SIG-M5 treated with dmso at 0.1 percent for 504 hours (cell line): ENCODE data around the gene TRIP10.
"Not testable (repeated sequence)": the region's sequence is repeated elsewhere in the genome, so short reads cannot be mapped to it uniquely, and the experiment has no call there.

ENCODE experiments used
- DNase-seq: peaks from one replicate; lab custom pipeline; 2025; ENCODE audit not compliant: unreplicated experiment; lab: John Stamatoyannopoulos, UW

Gene TRIP10

DNA sequence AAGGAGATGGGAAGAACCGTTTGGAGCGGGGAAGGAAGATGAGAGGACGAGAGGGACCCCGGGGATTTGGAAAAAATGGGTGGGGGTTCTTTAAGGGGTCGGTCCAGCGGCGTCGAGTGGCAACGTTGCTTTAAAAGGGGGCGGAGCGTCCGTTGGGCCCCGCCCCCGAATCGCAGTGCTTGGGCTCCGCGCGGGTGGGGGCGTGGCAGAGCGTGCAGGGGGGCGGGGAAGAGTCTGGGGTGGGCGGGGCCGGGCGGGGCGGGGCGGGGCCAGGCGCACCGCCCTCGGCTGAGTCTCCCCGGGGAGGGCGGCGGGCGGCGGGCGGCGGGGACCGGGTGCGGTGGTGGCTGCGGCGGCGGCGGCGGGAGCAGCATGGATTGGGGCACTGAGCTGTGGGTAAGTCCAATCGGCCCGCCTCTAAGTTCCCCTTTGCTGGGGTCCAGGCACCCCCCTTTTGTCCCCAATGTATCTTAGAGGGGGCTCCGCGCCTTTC is at the start of gene TRIP10:
Gene TRIP10 (plus strand): TSS at position 291 of the 493 bp plus-strand sequence. CDS start 82 bp downstream, at position 373.
- DNase-seq, result peak; percentile 40

- DNase-seq, result no peak
Observed at GRCh38 chr19:6690160-6690885, 49.2 kb upstream of the TRIP10 start.

DNA sequence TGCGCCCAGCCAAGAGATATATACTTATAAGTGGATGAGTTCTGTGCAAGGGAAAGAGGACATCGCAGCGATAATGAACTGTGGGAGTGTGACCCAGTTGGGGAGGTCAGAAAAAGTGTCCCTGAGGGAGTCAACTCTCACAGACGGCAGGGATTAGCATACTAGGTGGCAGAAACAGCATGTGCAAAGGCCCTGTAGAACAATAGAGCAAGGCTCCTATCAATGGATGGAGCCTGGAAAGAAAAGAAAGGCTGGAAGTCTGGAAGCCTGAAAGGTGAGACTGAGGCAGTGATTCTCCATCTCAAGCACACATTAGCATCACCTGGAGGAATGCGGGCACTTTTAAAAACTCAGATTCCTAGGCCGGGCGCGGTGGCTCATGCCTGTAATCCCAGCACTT is 48.1 kb upstream of the TRIP10 start:
- DNase-seq, result no peak

DNA sequence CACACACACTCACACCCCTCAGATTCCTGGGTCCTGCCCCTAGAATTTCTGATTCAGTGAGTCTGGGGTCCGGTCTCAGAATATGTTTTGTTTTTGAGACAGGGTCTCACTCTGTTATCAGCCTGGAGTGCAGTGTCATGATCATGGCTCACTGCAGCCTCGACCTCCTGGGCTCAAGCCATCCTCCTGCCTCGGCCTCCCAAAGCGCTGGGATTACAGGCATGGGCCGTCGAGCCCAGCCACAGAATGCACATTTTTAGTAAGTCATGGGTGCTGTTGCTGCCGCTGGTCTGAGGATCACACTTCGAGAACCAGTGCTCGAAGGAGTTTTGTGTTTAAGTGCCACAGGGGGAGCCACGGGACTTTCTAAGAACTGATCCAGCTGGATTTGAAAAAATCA is 47.5 kb upstream of the TRIP10 start:
- no peak for DNase-seq

DNA sequence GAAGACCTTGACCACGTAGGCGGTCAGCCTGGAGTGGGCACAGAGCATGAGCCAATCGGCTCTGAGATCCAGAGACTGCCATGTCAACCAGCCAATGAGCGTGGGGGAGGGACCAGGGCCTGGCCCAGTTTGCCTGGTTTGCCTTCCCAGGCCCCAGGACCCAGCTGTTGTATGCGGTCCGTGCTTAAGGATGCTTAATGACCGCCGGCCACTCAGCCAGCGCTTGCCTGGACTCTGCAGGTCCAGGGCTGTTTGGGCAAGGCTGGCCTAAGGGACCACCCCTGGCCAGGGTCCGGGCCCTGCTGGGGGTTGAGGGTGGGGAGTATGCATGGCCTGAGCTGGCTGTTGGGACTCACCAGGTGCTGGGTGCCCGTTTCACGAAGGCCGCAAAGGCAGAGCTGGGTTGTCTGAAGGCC is 46.4 kb upstream of the TRIP10 start:
- no peak for DNase-seq

DNA sequence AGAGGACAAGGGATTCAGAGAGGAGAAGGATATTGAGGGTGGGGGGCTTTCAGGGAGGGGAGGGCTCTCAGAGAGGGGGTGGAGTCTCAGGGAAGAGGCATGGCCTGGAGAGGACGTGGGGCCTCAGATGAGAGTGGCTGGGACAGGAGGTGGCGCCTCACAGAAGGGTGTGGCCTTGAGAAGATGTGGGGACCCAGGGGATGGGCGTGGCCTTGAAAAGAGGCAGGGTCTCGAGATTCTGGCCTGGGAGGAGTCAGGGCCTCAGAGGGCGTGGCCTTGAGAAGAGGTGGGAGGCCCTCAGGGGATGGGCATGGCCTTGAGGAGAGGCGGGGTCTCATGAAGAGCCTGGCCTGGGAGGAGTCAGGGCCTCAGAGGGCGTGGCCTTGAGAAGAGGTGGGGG is 45.8 kb upstream of the TRIP10 start:
- no peak for DNase-seq

GRCh38 chr19:6694147-6694815 is 45.2 kb upstream of the TRIP10 start:
- DNase-seq, result no peak

DNA sequence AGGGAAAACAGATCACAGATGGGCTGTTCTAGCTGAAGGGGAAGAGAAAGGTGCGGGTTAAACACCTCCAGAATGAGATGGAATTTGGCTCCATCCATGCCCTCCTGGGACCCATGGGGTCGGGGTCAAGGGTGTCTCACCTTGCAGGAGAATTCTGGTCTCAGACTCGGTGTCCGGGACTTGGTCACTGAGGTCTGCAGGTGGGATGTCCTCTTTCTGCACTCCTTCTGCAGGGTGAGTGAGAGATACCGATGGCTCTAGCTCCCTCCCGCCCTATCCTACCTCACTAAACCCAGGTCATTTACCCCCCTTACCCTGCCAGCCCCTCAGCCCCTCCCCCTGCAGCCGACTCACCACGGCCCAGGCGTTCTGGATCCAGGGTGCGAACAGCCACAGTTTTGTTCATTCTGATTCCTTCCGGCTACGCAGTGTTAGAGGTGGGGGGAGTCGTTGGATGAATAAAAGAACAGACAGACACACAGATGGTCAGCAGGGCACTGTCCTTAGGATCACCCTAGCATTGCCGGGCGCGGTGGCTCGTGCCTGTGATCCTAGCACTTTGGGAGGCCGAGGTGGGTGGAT is 43.1 kb upstream of the TRIP10 start:
- no peak for DNase-seq

GRCh38 chr19:6697291-6697690 is 42.2 kb upstream of the TRIP10 start:
- DNase-seq, result no peak

- no peak for DNase-seq
Observed at GRCh38 chr19:6699935-6700334, 39.5 kb upstream of the TRIP10 start.

DNA sequence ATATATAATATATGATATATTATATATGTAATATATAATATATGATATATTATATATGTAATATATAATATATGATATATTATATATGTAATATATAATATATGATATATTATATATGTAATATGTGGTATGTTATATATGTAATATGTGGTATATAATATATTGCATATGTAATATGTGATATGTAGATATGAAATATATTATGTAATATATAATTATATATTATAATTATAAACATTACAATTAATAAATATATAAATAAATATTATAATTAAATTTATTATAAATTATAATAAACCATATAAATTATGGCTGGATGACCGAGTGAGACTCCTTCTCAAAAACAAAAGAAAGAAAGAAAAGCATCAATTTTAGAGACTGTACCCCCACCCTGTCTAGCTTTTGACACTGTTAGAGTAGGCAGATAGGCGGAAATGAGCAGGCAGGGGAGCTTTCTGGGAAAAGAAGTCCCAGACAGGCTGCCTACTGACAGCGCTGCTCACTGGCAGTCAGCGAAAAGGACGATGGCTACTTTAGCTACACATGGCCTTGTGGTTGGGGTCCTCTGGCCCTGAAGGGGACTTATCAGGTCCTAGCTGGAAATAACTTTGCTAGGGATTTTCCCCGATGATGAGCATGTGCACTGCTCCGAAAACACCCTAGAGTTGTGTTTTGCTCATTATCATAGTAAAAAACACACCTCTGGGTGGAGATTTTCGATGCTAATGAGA is 38.7 kb upstream of the TRIP10 start:
- no peak for DNase-seq

DNA sequence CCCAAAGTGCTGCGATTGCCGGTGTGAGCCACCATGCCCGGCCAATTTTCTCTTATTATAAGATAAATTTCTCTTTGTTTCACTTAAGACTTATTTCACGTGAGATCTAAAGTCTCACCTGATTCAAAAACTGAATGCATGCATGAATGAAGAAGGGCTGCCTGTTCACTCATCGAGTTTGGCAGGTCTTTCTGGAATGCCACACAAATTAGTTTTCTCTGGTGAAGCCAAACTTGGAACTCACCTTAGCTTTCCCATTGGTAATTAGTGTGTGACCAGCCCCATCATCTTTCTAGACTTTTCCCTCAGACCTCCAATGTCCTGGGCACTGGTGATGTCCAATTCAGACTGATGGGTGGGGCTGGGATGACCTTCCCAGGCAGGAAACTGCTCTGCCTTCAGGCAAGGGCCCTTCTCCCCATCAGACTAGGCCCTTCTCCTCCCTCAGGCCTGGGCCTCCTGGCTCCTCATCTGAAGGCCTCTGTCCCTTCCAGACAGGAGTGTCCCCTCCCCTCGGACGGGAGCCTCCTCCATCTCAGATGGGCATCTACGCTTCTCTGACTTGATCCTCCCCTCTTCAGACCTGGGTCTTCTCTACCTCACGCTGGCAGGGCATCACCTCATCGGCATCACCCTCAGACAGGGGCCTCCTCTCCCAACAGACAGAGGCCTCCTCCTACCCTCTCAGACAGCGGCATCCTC is 33.4 kb upstream of the TRIP10 start:
- no peak for DNase-seq

DNA sequence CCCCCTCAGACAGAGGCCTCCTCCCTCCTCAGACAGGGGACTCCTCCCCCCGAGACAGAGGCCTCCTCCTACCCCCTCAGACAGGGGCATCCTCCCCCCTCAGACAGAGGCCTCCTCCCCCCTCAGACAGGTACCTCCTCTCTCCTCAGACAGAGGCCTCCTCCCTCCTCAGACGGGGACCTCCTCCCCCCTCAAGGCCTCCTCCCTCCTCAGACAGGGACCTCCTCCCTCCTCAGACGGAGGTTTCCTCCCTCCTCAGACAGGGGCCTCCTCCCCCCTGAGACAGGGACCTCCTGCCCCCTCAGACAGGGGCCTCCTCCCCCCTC is 32.9 kb upstream of the TRIP10 start:
- DNase-seq, result no peak

- no peak for DNase-seq
Observed at GRCh38 chr19:6707011-6707657, 32.3 kb upstream of the TRIP10 start.

DNA sequence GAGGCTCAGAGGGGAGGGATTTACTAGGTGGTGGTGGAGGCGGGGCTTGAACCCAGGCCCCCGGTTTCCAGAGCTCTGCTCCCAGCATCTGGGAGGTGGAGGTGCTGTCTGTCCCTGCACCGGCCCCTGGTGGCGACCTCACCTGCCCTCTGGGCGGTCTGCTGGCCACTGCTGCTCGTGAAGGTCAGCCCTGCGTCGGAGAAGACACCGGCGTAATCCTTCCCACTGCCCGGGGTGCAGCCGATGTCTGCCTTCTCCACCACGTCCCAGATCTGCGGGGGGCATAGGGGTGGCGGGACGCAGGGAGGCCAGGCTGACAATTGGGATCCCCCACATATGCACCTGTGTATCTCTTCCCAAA is 31.8 kb upstream of the TRIP10 start:
- DNase-seq, result no peak

- no peak for DNase-seq
Observed at GRCh38 chr19:6708346-6708745, 31.1 kb upstream of the TRIP10 start.

DNA sequence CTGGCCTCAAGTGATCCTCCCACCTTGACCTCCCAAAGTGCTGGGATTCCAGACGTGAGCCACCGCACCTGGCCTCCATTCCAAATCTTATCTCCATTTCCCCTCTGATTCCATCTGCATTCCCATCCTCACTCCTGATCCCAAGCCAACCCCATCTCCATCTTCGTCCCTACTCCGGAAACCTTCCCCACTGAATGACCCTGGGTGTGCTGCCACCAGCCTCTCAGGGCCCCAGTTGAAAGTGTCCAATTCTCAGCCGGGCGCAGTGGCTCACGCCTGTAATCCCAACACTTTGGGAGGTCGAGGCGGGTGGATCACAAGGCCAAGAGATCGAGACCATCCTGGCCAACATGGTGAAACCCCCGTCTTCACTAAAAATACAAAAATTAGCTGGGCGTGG is 30.6 kb upstream of the TRIP10 start:
- DNase-seq, result not testable (repeated sequence)

DNA sequence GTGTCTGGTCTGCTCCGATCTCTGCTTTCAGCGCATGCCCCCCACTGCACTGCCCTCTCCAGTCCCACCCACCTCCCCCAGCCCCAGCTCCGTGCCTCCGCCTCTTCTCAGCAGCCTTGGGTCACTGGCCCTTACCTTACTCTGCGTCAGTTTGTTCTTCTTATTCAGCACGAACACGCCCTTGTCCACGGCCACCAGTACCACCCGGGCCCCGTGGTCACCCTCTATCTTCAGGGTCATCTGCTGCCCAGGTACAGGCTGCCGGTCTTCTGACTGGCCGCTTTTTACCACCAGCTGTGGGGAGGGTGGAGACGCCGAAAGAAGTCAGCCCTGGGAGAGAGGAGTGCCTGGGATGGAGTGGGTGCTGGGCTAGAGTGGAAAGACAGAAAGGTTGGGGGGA is 29.9 kb upstream of the TRIP10 start:
- no peak for DNase-seq

DNA sequence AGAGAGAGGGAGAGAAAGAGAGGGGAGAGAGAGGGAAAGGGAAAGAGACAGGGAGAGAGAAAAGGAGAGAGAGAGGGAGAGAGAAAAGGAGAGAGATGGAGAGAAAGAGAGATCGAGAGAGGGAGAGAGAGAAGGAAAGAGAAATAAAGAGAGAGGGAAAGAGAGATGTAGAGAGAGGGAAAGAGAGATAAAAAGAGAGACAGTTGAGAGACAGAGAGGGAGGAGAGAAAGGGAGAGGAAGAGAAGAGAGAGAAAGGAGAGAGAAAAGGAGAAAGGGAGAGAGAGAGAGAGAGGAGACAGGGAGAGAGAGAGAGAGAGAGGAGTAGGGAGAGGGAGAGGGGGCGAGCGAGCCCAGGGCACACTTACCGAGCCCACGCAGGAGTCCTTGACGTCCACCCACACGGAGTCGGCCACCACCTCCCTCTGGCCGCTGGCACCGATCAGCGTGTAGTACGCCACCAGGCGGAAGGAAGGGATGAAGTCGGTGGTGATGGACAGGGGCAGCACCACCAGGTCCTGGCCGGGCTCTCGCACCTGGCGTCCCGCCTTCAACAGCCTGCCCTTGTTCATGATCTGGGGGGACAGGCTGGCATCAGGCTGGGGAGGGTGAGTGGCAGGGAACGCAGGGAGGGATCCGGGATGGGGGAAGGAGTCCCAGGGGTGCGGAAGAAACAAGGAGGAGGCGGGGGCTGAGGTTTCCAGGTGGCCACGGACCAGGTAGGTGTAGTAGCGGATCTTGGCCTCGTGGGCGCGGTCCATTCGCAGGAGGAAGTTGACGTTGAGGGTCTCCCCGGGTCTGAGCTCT is 29.0 kb upstream of the TRIP10 start:
- DNase-seq, result no peak

GRCh38 chr19:6711078-6711361 is 28.5 kb upstream of the TRIP10 start:
- no peak for DNase-seq
